OCI-LY7 (cell line): ENCODE measurements around the gene PRMT5.

Experiments
- CTCF ChIP-seq: fragments of 200-600 bp; sonication (generic); conservative IDR thresholded peaks from 2 replicates; pipeline ENCODE4 v1.5.1; 2014; ENCODE audit warnings: mild to moderate bottlenecking, antibody characterized with exemption, low read length, moderate library complexity, mixed read lengths
- EZH2phosphoT487 ChIP-seq: fragments of 200-600 bp; sonication (generic); IDR thresholded peaks from 2 replicates; pipeline ENCODE4 v1.6.1; 2018; ENCODE audit warnings: low read depth, borderline replicate concordance, mild to moderate bottlenecking, mixed run types, antibody characterized with exemption, low read length, moderate library complexity, mixed read lengths

GRCh38 chr14:22878271-22879246 lies 50.6 kb downstream of the PRMT5 start:
- TF ChIP-seq CTCF, result no peak
- no peak for TF ChIP-seq EZH2phosphoT487
